GM12801 (cell line): Measurements from ENCODE around the gene GPC6.

Source experiments
- TF ChIP-seq, protein P1 (sequence below): IDR thresholded peaks from one replicate; pipeline ENCODE4 v1.5.1; 2011; ENCODE audit warnings: control low read depth; ENCODE audit not compliant: insufficient read length; ENCODE audit errors: extremely low read depth

GPC6 gene

DNA sequence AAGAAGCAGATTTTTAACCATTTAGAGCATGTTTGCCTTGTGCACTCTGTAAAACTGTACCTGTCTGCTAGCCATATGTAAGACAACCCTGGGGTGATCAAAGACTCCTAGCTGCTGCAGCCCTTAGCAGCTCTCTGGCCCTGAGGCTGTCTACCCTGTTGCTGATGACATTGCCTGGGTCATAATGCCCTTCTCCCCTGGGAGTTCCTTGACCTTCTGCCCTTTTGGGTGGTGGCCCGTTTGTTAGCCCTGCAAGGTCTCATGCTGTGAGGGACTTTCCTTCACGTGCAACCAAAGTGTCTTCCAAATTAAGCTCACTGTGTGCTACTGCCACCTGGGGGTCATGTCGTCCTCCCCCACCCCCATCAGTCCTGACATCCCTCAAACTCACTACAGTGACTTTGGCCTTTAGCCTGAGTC lies 7.4 kb downstream of the GPC6 start:
- TF ChIP-seq, protein P1, sequence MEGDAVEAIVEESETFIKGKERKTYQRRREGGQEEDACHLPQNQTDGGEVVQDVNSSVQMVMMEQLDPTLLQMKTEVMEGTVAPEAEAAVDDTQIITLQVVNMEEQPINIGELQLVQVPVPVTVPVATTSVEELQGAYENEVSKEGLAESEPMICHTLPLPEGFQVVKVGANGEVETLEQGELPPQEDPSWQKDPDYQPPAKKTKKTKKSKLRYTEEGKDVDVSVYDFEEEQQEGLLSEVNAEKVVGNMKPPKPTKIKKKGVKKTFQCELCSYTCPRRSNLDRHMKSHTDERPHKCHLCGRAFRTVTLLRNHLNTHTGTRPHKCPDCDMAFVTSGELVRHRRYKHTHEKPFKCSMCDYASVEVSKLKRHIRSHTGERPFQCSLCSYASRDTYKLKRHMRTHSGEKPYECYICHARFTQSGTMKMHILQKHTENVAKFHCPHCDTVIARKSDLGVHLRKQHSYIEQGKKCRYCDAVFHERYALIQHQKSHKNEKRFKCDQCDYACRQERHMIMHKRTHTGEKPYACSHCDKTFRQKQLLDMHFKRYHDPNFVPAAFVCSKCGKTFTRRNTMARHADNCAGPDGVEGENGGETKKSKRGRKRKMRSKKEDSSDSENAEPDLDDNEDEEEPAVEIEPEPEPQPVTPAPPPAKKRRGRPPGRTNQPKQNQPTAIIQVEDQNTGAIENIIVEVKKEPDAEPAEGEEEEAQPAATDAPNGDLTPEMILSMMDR: no peak

DNA sequence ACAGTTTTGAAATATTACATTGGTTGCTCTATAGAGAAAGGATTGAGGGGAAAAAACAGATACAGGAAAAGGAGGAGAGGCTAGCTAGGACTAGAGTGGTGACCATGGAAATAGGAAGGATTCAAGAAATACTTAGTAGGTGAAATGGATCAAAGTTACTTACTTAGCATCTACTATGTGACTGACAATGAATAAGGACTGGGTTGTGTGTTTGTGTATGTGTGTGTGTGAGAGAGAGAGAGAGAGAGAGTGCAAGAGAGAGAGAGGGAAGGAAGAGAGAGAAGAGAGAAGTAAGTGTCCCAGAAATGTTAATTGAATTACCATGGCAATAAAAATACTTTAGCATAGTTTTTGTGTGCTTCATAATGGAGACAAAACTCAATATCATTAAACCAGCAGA lies 7.9 kb downstream of the GPC6 start:
- TF ChIP-seq, protein P1: no peak

DNA sequence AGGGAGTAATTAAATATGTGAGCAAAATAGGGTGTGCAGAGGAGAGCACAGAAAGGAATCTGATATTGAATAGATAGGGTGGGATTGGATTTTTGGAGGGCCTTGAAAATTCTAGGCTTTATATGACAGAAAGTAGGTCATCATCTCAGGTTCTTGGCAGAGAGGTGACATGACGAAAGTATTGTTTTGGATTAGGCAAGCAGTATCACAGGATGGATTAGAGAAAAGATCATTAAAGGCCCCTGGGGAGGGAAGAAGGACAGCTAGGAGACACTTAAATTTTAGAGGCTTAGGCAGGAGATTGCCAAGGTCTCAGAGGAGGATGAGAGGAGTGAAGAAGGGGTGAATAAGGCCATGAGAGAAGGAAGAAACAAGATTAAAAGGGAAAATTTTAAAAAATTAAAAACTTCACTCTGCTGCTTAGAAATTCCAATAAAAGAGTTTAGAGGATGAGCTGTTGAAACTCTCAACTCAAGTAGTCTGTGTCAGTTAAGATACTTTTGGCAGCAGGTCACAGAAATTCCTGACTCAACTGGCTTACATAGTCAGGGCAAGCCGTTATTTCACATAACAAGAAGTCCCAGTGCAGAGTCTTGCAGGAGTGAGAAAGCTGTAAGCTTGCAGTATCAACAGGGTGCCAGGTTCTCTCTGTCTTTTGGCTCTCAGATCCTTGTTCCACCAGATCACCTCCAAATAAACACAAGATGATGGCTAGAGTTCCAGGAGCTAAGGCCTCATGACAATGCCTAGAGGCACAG lies 8.8 kb downstream of the GPC6 start:
- TF ChIP-seq, protein P1: no peak

DNA sequence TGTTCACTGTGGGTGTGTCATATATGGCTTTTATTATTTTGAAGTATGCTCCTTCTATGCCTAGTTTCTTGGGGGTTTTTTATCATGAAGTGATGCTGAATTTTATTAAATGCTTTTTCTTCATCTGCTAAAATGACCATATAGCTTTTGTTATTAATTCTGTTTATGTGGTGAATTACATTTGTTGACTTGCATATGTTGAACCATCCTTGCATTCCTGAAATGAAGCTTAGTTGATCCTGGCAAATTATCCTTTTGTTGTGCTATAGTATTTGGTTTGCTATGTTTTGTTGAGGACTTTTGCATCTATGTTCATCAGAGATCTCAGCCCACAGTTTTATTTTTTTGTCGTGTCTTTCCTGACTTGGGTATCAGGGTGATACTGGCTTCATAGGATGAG lies 12.1 kb downstream of the GPC6 start:
- TF ChIP-seq, protein P1: no peak

DNA sequence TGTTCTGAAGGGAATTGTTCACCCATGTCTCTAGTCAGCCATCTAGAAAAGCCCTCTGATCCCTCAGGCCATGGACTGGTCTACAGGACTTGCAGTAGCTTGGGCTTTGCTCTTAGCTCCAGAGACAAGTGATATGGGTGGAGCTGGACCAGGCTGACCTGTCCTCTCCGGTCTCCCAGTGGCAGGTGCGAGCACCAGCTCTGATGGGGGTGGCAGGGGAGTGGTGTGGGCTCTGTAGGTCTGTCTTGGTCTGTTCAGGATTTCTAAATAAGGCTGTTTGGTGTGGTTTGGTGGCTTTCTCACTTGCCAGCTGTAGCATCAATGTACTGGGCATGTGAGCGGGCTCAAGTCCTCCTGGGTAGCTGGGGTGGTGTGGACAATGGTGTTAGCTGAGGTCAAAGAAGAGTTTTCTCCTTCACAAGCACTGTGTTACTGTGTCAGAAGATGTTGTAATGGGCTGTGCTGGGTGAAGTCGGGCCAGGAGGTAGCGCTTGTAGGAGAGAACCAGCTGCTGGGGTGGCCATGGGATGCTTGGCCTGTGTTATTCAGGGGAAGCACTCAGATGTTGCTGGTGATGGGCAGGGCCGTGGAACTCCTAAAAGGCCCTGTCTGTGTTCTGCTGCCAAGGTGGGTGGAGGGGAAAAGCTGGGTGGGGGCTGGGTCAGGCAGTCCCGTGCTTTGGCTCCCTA lies 16.9 kb downstream of the GPC6 start:
- TF ChIP-seq, protein P1: no peak

DNA sequence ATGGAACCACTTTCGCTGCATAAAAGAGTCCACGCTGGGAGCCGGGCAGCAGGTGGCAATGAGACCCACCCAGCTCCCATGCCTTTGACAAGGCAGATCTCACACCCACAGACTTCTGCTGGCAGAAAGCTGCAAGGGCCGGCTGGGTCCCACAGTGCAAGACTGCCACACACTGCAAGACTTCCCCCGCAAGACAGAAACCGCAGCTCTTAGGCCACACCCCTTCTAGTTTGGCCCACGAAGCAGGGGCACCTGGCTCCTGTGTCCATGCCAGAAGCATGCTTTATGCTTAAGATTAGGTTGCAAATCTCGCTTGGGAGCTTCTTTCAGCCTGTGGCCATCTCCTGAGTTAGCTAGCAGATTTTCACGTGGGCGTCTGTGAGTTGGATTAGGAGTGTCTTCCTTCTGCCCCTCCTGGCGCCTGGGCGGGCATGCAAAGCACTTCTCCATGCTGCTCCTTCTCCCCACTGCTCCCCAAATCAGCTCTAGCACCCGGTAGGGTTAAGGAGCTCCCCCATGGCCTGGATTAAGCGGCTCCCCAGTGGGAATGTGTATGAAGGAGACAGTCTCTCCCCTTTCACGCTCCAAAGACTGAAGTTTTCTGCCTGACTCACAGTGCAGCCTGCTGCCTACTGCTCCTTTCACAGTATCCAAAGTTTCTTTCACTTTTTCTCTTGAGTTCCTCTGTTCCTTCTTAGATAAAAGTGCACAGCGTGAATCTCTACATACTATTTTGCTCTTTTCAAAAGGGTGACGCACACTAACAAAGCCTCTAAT lies 17.7 kb downstream of the GPC6 start:
- TF ChIP-seq, protein P1: no peak

DNA sequence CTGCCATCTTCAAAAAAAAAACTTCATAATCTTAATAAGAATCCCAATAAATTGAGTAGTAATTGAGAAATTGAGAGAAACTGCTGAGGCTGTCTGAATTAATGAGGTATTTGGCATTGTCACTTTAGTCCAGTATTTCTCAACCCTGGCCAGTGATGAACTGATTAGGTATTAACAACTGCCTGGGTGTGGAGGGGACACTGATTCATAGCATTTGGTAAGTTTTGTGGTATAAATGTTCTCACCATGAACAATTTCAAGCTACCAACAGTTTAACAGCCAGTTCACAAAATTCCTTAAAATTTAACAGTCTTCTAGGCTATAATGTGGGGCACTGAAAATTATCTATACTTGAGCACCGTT lies 18.3 kb downstream of the GPC6 start:
- TF ChIP-seq, protein P1: no peak
